ENCODE data around the gene SLBP.
"Not testable (repeated sequence)": the region's sequence is repeated elsewhere in the genome, so short reads cannot be mapped to it uniquely, and the experiment has no call there.

SLBP gene

GRCh38 chr4:1674682-1675081, 37.4 kb downstream of the SLBP start:
- H3K36me3 ChIP-seq (ENCODE audit: control insufficient read depth, insufficient read depth, low read length): no peaks in the 10 kb centered on the region
- no peaks in the 10 kb centered on the region for H3K27me3 ChIP-seq (ENCODE audit: control insufficient read depth, insufficient read depth, low read length, poor library complexity, severe bottlenecking)
- H3K4me1 ChIP-seq (ENCODE audit: control insufficient read depth, insufficient read depth, low read length): no peaks in the 10 kb centered on the region
- H3K4me3 ChIP-seq (ENCODE audit: insufficient read depth, low read depth, low read length): no peak overlapping the region
- no peaks in the 10 kb centered on the region for H3K9me3 ChIP-seq (ENCODE audit: control insufficient read depth, low read length)
- H3K27ac ChIP-seq (ENCODE audit: insufficient read depth, low read depth, low read length, poor library complexity, severe bottlenecking): no peak overlapping the region
- 66 to 69% methylated on average over 9 of the region's 9 CpGs for WGBS, 2 experiments

GRCh38 chr4:1673671-1674070, 38.4 kb downstream of the SLBP start:
- 87 to 90% methylated on average over 20 of the region's 20 CpGs for WGBS, 2 experiments
- Histone ChIP-seq H3K27ac (ENCODE audit: insufficient read depth, low read depth, low read length, poor library complexity, severe bottlenecking) (no peak overlapping the region), H3K9me3 (ENCODE audit: control insufficient read depth, low read length) (no peaks in the 10 kb centered on the region), H3K27me3 (ENCODE audit: control insufficient read depth, insufficient read depth, low read length, poor library complexity, severe bottlenecking) (no peaks in the 10 kb centered on the region), H3K4me3 (ENCODE audit: insufficient read depth, low read depth, low read length) (no peak overlapping the region), H3K4me1 (ENCODE audit: control insufficient read depth, insufficient read depth, low read length) (no peaks in the 10 kb centered on the region), H3K36me3 (ENCODE audit: control insufficient read depth, insufficient read depth, low read length) (no peaks in the 10 kb centered on the region)

- H3K4me1 ChIP-seq (ENCODE audit: control insufficient read depth, insufficient read depth, low read length); H3K9me3 ChIP-seq (ENCODE audit: control insufficient read depth, low read length); H3K36me3 ChIP-seq (ENCODE audit: control insufficient read depth, insufficient read depth, low read length); H3K27me3 ChIP-seq (ENCODE audit: control insufficient read depth, insufficient read depth, low read length, poor library complexity, severe bottlenecking); H3K4me3 ChIP-seq (ENCODE audit: insufficient read depth, low read depth, low read length); H3K27ac ChIP-seq (ENCODE audit: insufficient read depth, low read depth, low read length, poor library complexity, severe bottlenecking): not testable (repeated sequence)
- whole genome bisulfite sequencing, 2 experiments: 89 to 95% methylated on average over 18 of the region's 20 CpGs
Observed at GRCh38 chr4:1671011-1671410, 41.1 kb downstream of the SLBP start.

DNA sequence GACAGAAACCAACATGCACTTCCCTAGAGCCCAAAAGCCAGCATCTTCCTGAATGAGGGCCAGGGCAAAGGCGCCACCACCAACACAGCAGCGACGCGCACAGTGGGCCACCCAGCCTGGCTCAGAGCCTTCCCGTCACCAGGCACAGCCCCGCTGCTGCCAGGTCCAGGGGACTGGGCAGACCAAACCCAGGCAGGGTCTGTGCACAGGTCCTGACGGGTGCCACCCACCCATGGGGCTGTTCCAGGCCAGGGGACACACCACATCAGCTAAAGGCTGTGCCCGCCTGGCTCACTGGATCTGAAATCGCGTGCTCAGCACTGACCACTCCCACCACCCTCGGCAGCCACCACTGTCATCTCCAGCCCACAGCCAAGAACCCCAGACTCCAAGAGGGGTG, 41.8 kb downstream of the SLBP start:
- 92 to 94% methylated on average over 11 of the region's 11 CpGs for WGBS, 2 experiments
- Histone ChIP-seq H3K27ac (ENCODE audit: insufficient read depth, low read depth, low read length, poor library complexity, severe bottlenecking) (no peak overlapping the region), H3K27me3 (ENCODE audit: control insufficient read depth, insufficient read depth, low read length, poor library complexity, severe bottlenecking) (no peaks in the 10 kb centered on the region), H3K9me3 (ENCODE audit: control insufficient read depth, low read length) (no peaks in the 10 kb centered on the region), H3K4me3 (ENCODE audit: insufficient read depth, low read depth, low read length) (no peak overlapping the region), H3K4me1 (ENCODE audit: control insufficient read depth, insufficient read depth, low read length) (no peaks in the 10 kb centered on the region), H3K36me3 (ENCODE audit: control insufficient read depth, insufficient read depth, low read length) (no peaks in the 10 kb centered on the region)

- Histone ChIP-seq H3K27me3 (ENCODE audit: control insufficient read depth, insufficient read depth, low read length, poor library complexity, severe bottlenecking) (no peaks in the 10 kb centered on the region), H3K4me1 (ENCODE audit: control insufficient read depth, insufficient read depth, low read length) (no peaks in the 10 kb centered on the region), H3K9me3 (ENCODE audit: control insufficient read depth, low read length) (no peaks in the 10 kb centered on the region), H3K36me3 (ENCODE audit: control insufficient read depth, insufficient read depth, low read length) (no peaks in the 10 kb centered on the region), H3K27ac (ENCODE audit: insufficient read depth, low read depth, low read length, poor library complexity, severe bottlenecking) (no peak overlapping the region), H3K4me3 (ENCODE audit: insufficient read depth, low read depth, low read length) (no peak overlapping the region)
- WGBS, 2 experiments: 93 to 95% methylated on average over 21 of the region's 21 CpGs
Observed at GRCh38 chr4:1669850-1670249, 42.3 kb downstream of the SLBP start.

GRCh38 chr4:1669270-1669669, 42.8 kb downstream of the SLBP start:
- WGBS, 2 experiments: 91 to 93% methylated on average over 12 of the region's 12 CpGs
- Histone ChIP-seq H3K4me3 (ENCODE audit: insufficient read depth, low read depth, low read length) (no peak overlapping the region), H3K27me3 (ENCODE audit: control insufficient read depth, insufficient read depth, low read length, poor library complexity, severe bottlenecking) (no peaks in the 10 kb centered on the region), H3K36me3 (ENCODE audit: control insufficient read depth, insufficient read depth, low read length) (no peaks in the 10 kb centered on the region), H3K4me1 (ENCODE audit: control insufficient read depth, insufficient read depth, low read length) (no peaks in the 10 kb centered on the region), H3K9me3 (ENCODE audit: control insufficient read depth, low read length) (no peaks in the 10 kb centered on the region), H3K27ac (ENCODE audit: insufficient read depth, low read depth, low read length, poor library complexity, severe bottlenecking) (no peak overlapping the region)

GRCh38 chr4:1668488-1668840, 43.7 kb downstream of the SLBP start:
- no peaks in the 10 kb centered on the region for H3K4me1 ChIP-seq (ENCODE audit: control insufficient read depth, insufficient read depth, low read length)
- H3K9me3 ChIP-seq (ENCODE audit: control insufficient read depth, low read length): no peaks in the 10 kb centered on the region
- 82 to 84% methylated on average over 8 of the region's 8 CpGs for WGBS, 2 experiments
- H3K27ac ChIP-seq (ENCODE audit: insufficient read depth, low read depth, low read length, poor library complexity, severe bottlenecking): no peak overlapping the region
- no peak overlapping the region for H3K4me3 ChIP-seq (ENCODE audit: insufficient read depth, low read depth, low read length)
- no peaks in the 10 kb centered on the region for H3K27me3 ChIP-seq (ENCODE audit: control insufficient read depth, insufficient read depth, low read length, poor library complexity, severe bottlenecking)
- no peaks in the 10 kb centered on the region for H3K36me3 ChIP-seq (ENCODE audit: control insufficient read depth, insufficient read depth, low read length)

GRCh38 chr4:1667273-1667672, 44.8 kb downstream of the SLBP start:
- Histone ChIP-seq H3K4me1 (ENCODE audit: control insufficient read depth, insufficient read depth, low read length) (no peaks in the 10 kb centered on the region), H3K27ac (ENCODE audit: insufficient read depth, low read depth, low read length, poor library complexity, severe bottlenecking) (no peak overlapping the region), H3K9me3 (ENCODE audit: control insufficient read depth, low read length) (no peaks in the 10 kb centered on the region), H3K27me3 (ENCODE audit: control insufficient read depth, insufficient read depth, low read length, poor library complexity, severe bottlenecking) (no peaks in the 10 kb centered on the region), H3K36me3 (ENCODE audit: control insufficient read depth, insufficient read depth, low read length) (no peaks in the 10 kb centered on the region), H3K4me3 (ENCODE audit: insufficient read depth, low read depth, low read length) (no peak overlapping the region)
- WGBS, 2 experiments: 91 to 94% methylated on average over 15 of the region's 15 CpGs

GRCh38 chr4:1666391-1666790, 45.7 kb downstream of the SLBP start:
- no peaks in the 10 kb centered on the region for H3K4me1 ChIP-seq (ENCODE audit: control insufficient read depth, insufficient read depth, low read length)
- no peak overlapping the region for H3K4me3 ChIP-seq (ENCODE audit: insufficient read depth, low read depth, low read length)
- WGBS, 2 experiments: 85 to 86% methylated on average over 12 of the region's 12 CpGs
- no peaks in the 10 kb centered on the region for H3K9me3 ChIP-seq (ENCODE audit: control insufficient read depth, low read length)
- H3K27ac ChIP-seq (ENCODE audit: insufficient read depth, low read depth, low read length, poor library complexity, severe bottlenecking): no peak overlapping the region
- no peaks in the 10 kb centered on the region for H3K27me3 ChIP-seq (ENCODE audit: control insufficient read depth, insufficient read depth, low read length, poor library complexity, severe bottlenecking)
- no peaks in the 10 kb centered on the region for H3K36me3 ChIP-seq (ENCODE audit: control insufficient read depth, insufficient read depth, low read length)

GRCh38 chr4:1664141-1664540, 48.0 kb downstream of the SLBP start:
- no peaks in the 10 kb centered on the region for H3K4me1 ChIP-seq (ENCODE audit: control insufficient read depth, insufficient read depth, low read length)
- H3K36me3 ChIP-seq (ENCODE audit: control insufficient read depth, insufficient read depth, low read length): no peaks in the 10 kb centered on the region
- H3K9me3 ChIP-seq (ENCODE audit: control insufficient read depth, low read length): no peaks in the 10 kb centered on the region
- H3K27ac ChIP-seq (ENCODE audit: insufficient read depth, low read depth, low read length, poor library complexity, severe bottlenecking): no peak overlapping the region
- no peak overlapping the region for H3K4me3 ChIP-seq (ENCODE audit: insufficient read depth, low read depth, low read length)
- H3K27me3 ChIP-seq (ENCODE audit: control insufficient read depth, insufficient read depth, low read length, poor library complexity, severe bottlenecking): no peaks in the 10 kb centered on the region
- 94% methylated on average over 8 of the region's 8 CpGs for WGBS, 2 experiments

- Histone ChIP-seq H3K27me3 (ENCODE audit: control insufficient read depth, insufficient read depth, low read length, poor library complexity, severe bottlenecking) (no peaks in the 10 kb centered on the region), H3K9me3 (ENCODE audit: control insufficient read depth, low read length) (no peaks in the 10 kb centered on the region), H3K4me1 (ENCODE audit: control insufficient read depth, insufficient read depth, low read length) (no peaks in the 10 kb centered on the region), H3K4me3 (ENCODE audit: insufficient read depth, low read depth, low read length) (no peak overlapping the region), H3K36me3 (ENCODE audit: control insufficient read depth, insufficient read depth, low read length) (no peaks in the 10 kb centered on the region), H3K27ac (ENCODE audit: insufficient read depth, low read depth, low read length, poor library complexity, severe bottlenecking) (no peak overlapping the region)
- whole genome bisulfite sequencing, 2 experiments: 94 to 97% methylated on average over 5 of the region's 5 CpGs
Observed at GRCh38 chr4:1663549-1663948, 48.6 kb downstream of the SLBP start.
